SHP77 treated with DMSO at 0.1 percent for 48 hours (cell line): ENCODE data around the gene ACER3.
A peak's percentile ranks its signal among the peaks of the same experiment; 100 is the strongest.
"Not testable (repeated sequence)": the region's sequence is repeated elsewhere in the genome, so short reads cannot be mapped to it uniquely, and the experiment has no call there.

ENCODE experiments used
- DNase-seq: peaks from one replicate; lab custom pipeline; 2025; lab: John Stamatoyannopoulos, UW

The ACER3 gene

DNA sequence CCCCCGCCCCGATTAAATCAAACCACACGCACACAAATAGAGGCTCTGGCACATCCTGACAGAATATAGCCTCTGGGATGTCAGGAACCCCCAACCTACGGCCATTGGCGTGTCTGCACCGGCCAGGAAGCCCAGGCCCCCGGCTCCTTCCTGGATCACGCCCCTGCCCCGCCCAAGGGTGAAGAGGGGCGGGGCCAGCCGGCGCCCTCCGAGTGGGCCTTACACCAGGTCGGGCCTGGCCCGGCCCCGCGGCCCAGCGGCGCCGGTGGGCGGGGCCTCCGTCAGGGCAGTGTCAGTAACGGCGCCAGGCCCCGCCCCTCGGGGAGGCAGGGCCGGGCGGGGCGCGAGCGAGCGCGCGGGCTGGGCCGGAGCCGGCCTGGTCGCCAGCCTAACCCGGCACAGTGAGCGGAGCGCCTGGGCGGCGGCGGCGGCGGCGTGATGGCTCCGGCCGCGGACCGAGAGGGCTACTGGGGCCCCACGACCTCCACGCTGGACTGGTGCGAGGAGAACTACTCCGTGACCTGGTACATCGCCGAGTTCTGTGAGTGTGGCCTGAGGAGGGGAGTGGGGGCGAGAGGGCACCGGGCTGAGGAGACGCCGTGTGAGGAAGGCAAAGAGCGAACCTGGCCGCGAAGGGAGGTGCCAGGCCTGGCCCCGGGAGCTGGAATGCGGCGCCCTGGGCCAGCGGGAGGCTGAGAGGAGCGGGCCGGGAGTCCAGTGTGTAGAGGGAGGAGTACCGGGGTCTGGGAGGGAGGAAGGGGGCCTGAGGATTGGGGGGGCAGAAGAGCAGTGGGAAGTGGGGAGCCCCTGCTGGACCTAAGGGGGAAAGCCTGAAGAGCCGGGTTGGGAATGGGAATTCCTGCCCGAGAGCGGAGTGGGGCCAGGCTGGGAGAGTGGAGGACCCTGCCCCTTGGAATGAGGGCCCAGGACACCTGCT lies at the start of gene ACER3:
Gene ACER3, plus strand, starts transcription at position 380 of the 937 bp plus-strand sequence. Its CDS starts 59 bp downstream, at position 439.
- peak; percentile 85 for DNase-seq

DNA sequence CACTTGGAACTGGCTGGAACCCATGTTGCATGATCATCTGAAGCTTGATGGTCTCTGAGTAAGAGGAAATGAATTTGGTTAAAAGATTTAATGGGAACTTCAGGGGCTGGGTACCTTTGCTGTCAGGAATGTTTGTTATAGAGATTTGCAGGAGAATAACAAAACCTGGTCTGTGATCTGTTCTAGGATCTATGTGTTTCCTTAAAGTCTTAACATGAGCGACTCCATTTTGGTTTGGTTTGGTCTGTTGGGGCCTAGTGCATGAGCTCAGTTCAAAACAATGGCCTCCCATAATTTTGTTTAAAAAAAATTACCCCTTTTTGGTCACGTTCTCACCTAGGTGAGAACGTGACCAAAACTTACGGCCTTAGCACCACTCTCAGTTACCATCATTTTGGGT lies 49.5 kb upstream of the ACER3 start:
- DNase-seq: no peak

- DNase-seq: no peak
These were observed 46.3 kb upstream of the ACER3 start for GRCh38 chr11:76814414-76814813.

DNA sequence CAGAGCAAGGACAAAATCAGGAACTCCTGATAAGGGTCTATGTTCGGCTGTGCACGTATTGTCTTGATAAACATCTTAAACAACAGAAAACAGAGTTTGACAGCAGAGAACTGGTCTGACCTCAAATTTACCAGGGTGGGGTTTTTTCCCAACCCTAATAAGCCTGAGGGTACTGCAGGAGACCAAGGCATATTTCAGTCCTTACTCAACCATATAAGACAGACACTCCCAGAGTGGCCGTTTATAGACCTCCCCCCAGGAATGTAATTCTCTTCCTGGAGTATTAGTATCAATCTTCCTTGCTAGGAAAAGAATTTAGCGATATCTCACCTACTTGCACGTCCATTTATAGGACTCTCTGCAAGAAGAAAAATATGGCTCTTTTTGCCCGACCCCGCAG lies 45.0 kb upstream of the ACER3 start:
- DNase-seq: not testable (repeated sequence)

- DNase-seq: no peak
These were observed 40.5 kb upstream of the ACER3 start for GRCh38 chr11:76820184-76820566.

- not testable (repeated sequence) for DNase-seq
These were observed 39.3 kb upstream of the ACER3 start for GRCh38 chr11:76821396-76821795.

DNA sequence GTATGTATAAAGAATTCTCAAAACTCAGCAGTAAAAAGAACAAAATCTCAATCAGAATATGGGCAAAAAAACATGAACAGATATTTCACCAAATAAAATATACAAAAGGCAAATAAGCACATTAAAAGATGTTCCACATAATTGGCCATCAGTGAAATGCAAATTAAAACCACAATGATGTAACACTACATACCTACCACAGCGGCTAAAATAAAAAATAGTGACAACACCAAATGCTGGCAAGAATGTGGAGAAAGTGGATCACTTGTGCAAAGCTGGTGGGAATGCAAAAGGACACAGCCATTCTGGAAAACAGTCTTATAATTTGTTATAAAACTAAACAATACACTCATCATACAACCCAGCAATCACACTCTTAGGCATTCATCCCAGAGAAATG lies 38.3 kb upstream of the ACER3 start:
- DNase-seq: no peak

- DNase-seq: no peak
These were observed 37.2 kb upstream of the ACER3 start for GRCh38 chr11:76823481-76824028.

DNA sequence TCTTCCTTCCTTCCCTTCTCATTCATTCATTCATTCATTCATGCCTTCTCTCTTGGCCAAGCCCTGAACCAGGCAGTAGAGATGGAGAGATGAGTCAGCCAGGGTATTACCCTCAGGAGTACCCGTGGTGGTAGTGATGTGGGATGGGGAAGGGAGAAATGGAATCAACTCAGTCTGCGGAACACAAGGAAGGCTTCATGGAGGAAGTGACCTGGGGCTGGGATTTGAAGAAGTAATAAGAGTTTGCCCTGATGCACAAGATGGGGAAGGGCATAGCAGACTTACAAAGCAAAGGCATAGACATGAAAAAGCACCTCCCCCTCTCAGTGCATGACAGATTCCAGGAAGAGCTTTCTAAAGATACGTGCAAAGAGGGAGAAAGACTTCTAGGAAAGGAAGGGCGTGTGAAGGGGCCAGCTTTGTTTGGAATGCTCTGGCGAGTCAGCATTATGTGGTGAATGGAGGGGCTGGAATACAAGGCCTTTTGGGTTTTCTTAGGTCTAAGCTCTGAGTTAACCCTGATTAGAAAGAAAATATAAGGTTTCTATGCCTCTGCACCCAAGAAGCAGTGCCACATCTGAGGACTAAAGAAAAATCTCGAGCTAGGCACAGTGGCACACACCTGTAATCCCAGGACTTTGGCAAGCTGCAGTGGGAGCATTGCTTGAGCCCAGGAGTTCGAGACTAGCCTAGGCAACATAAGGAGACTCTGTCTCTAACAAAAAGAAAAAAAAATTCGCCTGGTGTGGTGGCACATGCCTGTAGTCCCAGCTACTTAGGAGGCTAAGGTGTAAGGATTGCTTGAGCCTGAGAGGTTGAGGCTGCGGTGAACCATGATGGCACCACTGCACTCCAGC lies 36.4 kb upstream of the ACER3 start:
- no peak for DNase-seq

GRCh38 chr11:76824980-76825725 lies 35.6 kb upstream of the ACER3 start:
- no peak for DNase-seq

- DNase-seq: no peak
These were observed 34.9 kb upstream of the ACER3 start for GRCh38 chr11:76825726-76826396.

- not testable (repeated sequence) for DNase-seq
These were observed 34.2 kb upstream of the ACER3 start for GRCh38 chr11:76826508-76826907.

DNA sequence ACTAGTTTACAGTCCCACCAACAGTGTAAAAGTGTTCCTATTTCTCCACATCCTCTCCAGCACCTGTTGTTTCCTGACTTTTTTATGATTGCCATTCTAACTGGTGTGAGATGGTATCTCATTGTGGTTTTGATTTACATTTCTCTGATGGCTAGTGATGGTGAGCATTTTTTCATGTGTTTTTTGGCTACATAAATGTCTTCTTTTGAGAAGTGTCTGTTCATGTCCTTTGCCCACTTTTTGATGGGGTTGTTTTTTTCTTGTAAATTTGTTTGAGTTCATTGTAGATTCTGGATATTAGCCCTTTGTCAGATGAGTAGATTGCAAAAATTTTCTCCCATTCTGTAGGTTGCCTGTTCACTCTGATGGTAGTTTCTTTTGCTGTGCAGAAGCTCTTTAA lies 33.7 kb upstream of the ACER3 start:
- DNase-seq: not testable (repeated sequence)

- no peak for DNase-seq
These were observed 29.9 kb upstream of the ACER3 start for GRCh38 chr11:76830639-76831327.

GRCh38 chr11:76831686-76832310 lies 28.9 kb upstream of the ACER3 start:
- DNase-seq: no peak

DNA sequence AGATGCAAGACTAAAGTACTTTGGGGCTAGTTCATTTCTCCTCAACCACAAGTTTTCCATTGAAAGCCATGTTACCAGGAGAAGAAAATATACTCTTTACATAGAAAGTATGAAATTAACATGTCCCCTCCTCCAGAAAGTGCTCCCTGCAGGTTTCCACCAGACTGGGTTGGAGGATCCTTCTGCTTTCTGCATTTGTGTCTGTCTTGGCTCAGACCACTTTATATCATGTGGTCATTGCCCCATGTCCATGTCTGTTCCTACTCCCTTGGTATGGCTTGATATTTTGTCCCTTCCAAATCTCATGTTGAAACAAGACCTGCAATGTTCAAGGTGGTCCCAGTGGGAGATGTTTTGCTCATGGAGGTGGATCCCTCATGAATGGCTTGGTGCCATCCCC lies 28.4 kb upstream of the ACER3 start:
- DNase-seq: no peak

GRCh38 chr11:76834151-76834550 lies 26.6 kb upstream of the ACER3 start:
- no peak for DNase-seq

DNA sequence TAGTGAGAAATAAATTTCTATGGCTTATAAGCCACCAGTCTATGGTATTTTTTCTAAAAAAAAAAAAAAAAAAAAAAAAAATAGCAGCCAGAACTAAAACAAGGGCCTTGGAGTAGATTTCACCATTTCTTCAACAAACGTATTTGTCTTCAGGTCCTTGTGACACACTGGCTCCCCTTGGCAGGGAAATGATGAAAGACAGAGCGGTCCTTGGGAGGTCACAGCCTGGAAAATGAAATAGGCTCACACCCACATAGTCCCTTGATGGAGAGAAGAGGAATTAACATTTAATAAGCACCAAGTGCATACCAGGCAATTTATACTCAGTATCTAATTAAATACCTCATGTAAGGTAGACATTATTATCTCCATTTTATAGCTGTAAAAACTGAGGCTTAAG lies 25.7 kb upstream of the ACER3 start:
- DNase-seq: no peak

GRCh38 chr11:76835928-76836612 lies 24.6 kb upstream of the ACER3 start:
- no peak for DNase-seq
